Activated naive CD8-positive, alpha-beta T cell (primary cell): ENCODE results near the gene CNGB1.

Experiments used
- H3K27ac Mint-ChIP-seq: one replicate; pipeline ENCODE4 v1.8.0; 2021; ENCODE audit warnings: mixed read lengths
- H3K27me3 Mint-ChIP-seq: one replicate; pipeline ENCODE4 v1.8.0; 2021; ENCODE audit warnings: mixed read lengths
- H3K36me3 Mint-ChIP-seq: one replicate; pipeline ENCODE4 v1.8.0; 2021; ENCODE audit warnings: mixed read lengths
- H3K4me1 Mint-ChIP-seq: one replicate; pipeline ENCODE4 v1.8.0; 2021; ENCODE audit warnings: low read depth, mixed read lengths
- H3K4me3 Mint-ChIP-seq: one replicate; pipeline ENCODE4 v1.8.0; 2021; ENCODE audit warnings: mild to moderate bottlenecking, mixed read lengths
- H3K9me3 Mint-ChIP-seq: one replicate; pipeline ENCODE4 v1.8.0; 2021; ENCODE audit warnings: low read depth, mixed read lengths

The CNGB1 gene

GRCh38 chr16:57893559-57894389 is 77.2 kb downstream of the CNGB1 start:
- H3K27ac Mint-ChIP-seq, result no peak overlapping the region
- no peaks in the 10 kb centered on the region for H3K36me3 Mint-ChIP-seq

GRCh38 chr16:57893217-57893558 is 77.7 kb downstream of the CNGB1 start:
- Mint-ChIP-seq H3K27me3 (peaks cover 12% of the 10 kb centered on the region), H3K4me1 (peaks cover 10% of the 10 kb centered on the region), H3K4me3 (no peak overlapping the region), H3K36me3 (no peaks in the 10 kb centered on the region), H3K27ac (no peak overlapping the region), H3K9me3 (no peaks in the 10 kb centered on the region)

More at GRCh38 chr16:57893559-57894389, 77.2 kb downstream of the CNGB1 start:
- Mint-ChIP-seq H3K4me3 (no peak overlapping the region), H3K4me1 (peaks cover 10% of the 10 kb centered on the region), H3K9me3 (no peaks in the 10 kb centered on the region), H3K27me3 (peaks cover 12% of the 10 kb centered on the region)

DNA sequence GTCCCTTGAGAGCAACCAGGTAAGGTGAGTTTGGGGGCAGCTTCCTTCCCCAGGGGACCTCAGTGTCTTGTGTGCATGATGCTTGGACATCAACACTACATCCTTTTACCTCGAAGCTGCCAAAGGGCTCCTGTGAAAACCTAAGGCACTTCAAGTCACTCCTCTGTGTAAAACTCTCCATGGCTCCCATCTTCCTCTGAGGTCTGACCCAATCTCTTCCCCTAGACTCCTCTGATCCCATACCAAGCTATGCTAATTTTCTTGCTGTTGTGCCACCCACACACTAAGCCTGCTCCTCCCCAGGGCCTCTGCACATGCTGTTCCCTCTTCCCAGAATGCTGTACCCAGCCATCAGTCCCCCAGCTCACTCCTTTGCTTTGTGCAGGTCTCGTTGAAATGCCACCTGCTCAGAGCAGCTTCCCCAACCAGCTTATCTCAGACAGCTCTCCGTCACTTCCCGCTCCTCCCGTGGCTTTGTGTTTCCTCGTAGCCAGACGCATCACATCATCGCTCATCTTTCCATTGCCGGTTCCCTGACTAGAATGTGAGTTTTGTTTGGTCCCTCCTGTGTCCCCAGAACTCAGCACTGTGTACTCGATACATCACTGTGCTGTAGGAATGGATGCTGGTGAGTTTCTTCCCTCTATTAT is 78.4 kb downstream of the CNGB1 start:
- H3K4me3 Mint-ChIP-seq, result no peak overlapping the region
- H3K27me3 Mint-ChIP-seq, result peaks cover 14% of the 10 kb centered on the region
- H3K27ac Mint-ChIP-seq, result no peak overlapping the region
- H3K9me3 Mint-ChIP-seq, result no peaks in the 10 kb centered on the region
- no peaks in the 10 kb centered on the region for H3K36me3 Mint-ChIP-seq
- peaks cover 10% of the 10 kb centered on the region for H3K4me1 Mint-ChIP-seq

GRCh38 chr16:57892041-57892440 is 78.9 kb downstream of the CNGB1 start:
- no peak overlapping the region for H3K27ac Mint-ChIP-seq
- peaks cover 10% of the 10 kb centered on the region for H3K4me1 Mint-ChIP-seq
- H3K27me3 Mint-ChIP-seq, result peaks cover 17% of the 10 kb centered on the region
- H3K36me3 Mint-ChIP-seq, result no peaks in the 10 kb centered on the region
- H3K4me3 Mint-ChIP-seq, result no peak overlapping the region
- no peaks in the 10 kb centered on the region for H3K9me3 Mint-ChIP-seq

GRCh38 chr16:57890752-57891111 is 80.2 kb downstream of the CNGB1 start:
- no peaks in the 10 kb centered on the region for H3K36me3 Mint-ChIP-seq
- H3K27me3 Mint-ChIP-seq, result peaks cover 21% of the 10 kb centered on the region
- H3K9me3 Mint-ChIP-seq, result no peaks in the 10 kb centered on the region
- no peak overlapping the region for H3K27ac Mint-ChIP-seq
- H3K4me1 Mint-ChIP-seq, result peaks cover 10% of the 10 kb centered on the region
- no peak overlapping the region for H3K4me3 Mint-ChIP-seq

DNA sequence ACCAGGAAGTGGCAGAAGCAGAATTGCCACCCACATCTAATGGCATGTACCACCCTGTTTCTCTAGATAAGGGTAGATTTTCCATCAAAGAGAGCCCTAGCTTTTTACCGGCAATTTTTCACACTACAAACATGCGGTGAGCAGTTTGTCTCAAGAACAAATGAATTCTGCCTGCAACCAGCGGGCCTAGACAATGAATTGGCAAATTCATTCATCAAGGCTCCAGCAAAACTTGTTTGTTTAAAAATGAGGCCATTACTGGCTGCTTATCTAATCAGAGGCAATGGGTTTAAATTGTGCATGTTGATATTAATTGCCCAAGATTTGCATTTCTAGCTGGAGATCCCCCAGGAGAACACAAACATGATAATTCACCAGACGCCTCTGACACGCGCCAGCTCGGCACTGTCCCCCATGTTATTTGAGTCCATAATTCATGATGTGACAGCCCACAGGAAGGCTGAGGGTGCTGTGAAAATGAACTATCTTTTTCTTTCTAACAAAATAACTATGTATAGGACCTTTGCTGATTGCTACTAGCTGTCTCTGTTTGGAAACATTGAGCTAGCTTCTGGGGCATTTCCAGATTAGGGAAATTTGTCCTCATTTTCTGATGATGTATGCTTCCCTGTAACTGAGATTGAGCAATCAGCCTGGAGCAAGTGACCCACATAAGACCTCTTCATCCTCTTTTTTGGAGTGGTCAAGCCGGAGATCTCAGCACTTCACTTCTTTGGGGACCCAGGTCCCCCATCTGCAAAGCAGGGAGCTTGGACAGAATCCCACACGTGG is 80.8 kb downstream of the CNGB1 start:
- Mint-ChIP-seq H3K27me3 (peaks cover 21% of the 10 kb centered on the region), H3K4me3 (no peak overlapping the region), H3K27ac (no peak overlapping the region), H3K4me1 (peaks cover 10% of the 10 kb centered on the region), H3K9me3 (no peaks in the 10 kb centered on the region), H3K36me3 (no peaks in the 10 kb centered on the region)

GRCh38 chr16:57889522-57889921 is 81.4 kb downstream of the CNGB1 start:
- peaks cover 6% of the 10 kb centered on the region for H3K4me1 Mint-ChIP-seq
- peaks cover 24% of the 10 kb centered on the region for H3K27me3 Mint-ChIP-seq
- no peak overlapping the region for H3K4me3 Mint-ChIP-seq
- H3K36me3 Mint-ChIP-seq, result no peaks in the 10 kb centered on the region
- H3K27ac Mint-ChIP-seq, result no peak overlapping the region
- no peaks in the 10 kb centered on the region for H3K9me3 Mint-ChIP-seq

DNA sequence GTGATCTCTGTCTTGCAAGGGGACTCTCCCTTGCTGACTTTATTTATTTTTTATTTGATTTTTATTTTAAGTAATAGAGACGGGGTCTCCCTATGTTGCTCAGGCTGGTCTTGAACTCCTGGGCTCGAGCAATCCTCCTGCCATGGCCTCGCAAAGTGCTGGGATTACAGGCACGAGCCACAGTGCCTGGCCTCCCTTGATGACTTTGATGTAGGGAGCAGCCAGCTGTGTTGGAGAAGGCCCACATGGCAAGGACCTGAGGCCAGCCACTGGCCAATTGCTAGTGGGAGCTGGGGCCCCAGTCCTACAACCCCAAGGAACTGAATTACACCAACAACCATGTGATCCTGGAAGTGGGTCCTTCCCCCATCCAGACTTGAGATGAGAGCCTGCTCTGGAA is 81.8 kb downstream of the CNGB1 start:
- peaks cover 3% of the 10 kb centered on the region for H3K4me1 Mint-ChIP-seq
- no peak overlapping the region for H3K27ac Mint-ChIP-seq
- no peaks in the 10 kb centered on the region for H3K9me3 Mint-ChIP-seq
- H3K27me3 Mint-ChIP-seq, result peaks cover 27% of the 10 kb centered on the region
- H3K4me3 Mint-ChIP-seq, result no peak overlapping the region
- no peaks in the 10 kb centered on the region for H3K36me3 Mint-ChIP-seq

- Mint-ChIP-seq H3K9me3 (no peaks in the 10 kb centered on the region), H3K27ac (no peak overlapping the region), H3K4me1 (no peaks in the 10 kb centered on the region), H3K27me3 (peaks cover 33% of the 10 kb centered on the region), H3K36me3 (no peaks in the 10 kb centered on the region), H3K4me3 (no peak overlapping the region)
Observed at GRCh38 chr16:57888128-57888527, 82.8 kb downstream of the CNGB1 start.

- no peak overlapping the region for H3K27ac Mint-ChIP-seq
- H3K9me3 Mint-ChIP-seq, result no peaks in the 10 kb centered on the region
- H3K4me3 Mint-ChIP-seq, result no peak overlapping the region
- H3K27me3 Mint-ChIP-seq, result peaks cover 34% of the 10 kb centered on the region
- H3K36me3 Mint-ChIP-seq, result no peaks in the 10 kb centered on the region
- no peaks in the 10 kb centered on the region for H3K4me1 Mint-ChIP-seq
Observed at GRCh38 chr16:57887711-57888110, 83.2 kb downstream of the CNGB1 start.

- Mint-ChIP-seq H3K4me1 (no peaks in the 10 kb centered on the region), H3K36me3 (no peaks in the 10 kb centered on the region), H3K27me3 (peaks cover 36% of the 10 kb centered on the region), H3K4me3 (no peak overlapping the region), H3K27ac (no peak overlapping the region), H3K9me3 (no peaks in the 10 kb centered on the region)
Observed at GRCh38 chr16:57886427-57886826, 84.5 kb downstream of the CNGB1 start.

DNA sequence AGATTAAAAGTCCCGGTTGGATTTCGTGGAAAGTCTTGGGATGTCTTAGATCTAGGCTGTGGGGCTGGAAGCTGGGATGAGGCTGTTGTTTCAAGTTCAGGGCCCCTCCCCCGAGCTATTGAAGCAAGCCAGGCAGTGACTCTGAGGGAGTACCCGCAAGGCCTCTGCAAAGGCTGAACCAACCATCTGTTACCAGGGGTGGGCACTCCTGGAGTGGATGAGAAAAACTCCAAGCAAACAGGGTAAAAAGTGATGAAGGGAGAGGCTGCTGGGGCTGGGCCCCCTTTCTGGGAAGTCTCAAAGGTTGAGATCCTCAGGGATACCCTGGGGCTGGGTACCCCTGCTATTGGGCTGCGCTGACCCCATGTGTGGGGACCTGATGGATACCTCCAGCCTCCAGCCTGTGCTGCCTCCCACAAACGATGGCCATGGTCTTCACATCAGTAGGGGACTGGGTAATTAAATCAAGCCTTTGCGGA is 86.2 kb downstream of the CNGB1 start:
- no peak overlapping the region for H3K27ac Mint-ChIP-seq
- no peaks in the 10 kb centered on the region for H3K4me1 Mint-ChIP-seq
- peaks cover 37% of the 10 kb centered on the region for H3K27me3 Mint-ChIP-seq

GRCh38 chr16:57883953-57884654 is 86.8 kb downstream of the CNGB1 start:
- Mint-ChIP-seq H3K27ac (no peak overlapping the region), H3K36me3 (no peaks in the 10 kb centered on the region), H3K4me1 (no peaks in the 10 kb centered on the region), H3K9me3 (no peaks in the 10 kb centered on the region), H3K4me3 (no peak overlapping the region), H3K27me3 (peaks cover 32% of the 10 kb centered on the region)

More for the DNA sequence above, 86.2 kb downstream of the CNGB1 start:
- Mint-ChIP-seq H3K36me3 (no peaks in the 10 kb centered on the region), H3K4me3 (no peak overlapping the region), H3K9me3 (no peaks in the 10 kb centered on the region)

DNA sequence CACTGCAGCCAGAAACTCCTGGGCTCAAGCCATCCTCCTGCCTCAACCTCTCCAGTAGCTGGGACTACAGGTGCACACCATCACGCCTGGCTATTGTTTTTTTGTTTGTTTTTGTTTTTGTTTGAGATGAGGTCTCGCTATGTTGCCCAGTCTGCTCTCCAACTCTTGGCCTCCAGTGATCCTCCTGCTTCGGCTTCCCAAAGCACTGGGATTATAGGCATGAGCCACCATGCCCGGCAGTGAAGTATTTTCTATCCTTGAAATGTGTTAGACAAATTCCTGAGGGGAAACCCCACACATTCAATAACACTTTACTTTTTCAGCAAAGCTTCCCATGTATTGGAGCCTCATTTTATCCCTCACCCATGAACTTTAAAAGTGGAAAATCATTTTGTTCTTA is 87.4 kb downstream of the CNGB1 start:
- no peaks in the 10 kb centered on the region for H3K36me3 Mint-ChIP-seq
- no peak overlapping the region for H3K27ac Mint-ChIP-seq
- peaks cover 32% of the 10 kb centered on the region for H3K27me3 Mint-ChIP-seq
- no peak overlapping the region for H3K4me3 Mint-ChIP-seq
- H3K9me3 Mint-ChIP-seq, result no peaks in the 10 kb centered on the region
- no peaks in the 10 kb centered on the region for H3K4me1 Mint-ChIP-seq
